H1 (cell line): Measurements from ENCODE around the gene GLIPR2. TPM values are rescaled to one million over a fixed set of nuclear protein-coding genes. Genes with fewer than 3 reads are reported as not detected.

ENCODE experiments used
- CTCF ChIA-PET: fragments of 300-600 bp; sonication (Branson Sonifier 250); formaldehyde crosslinking; loops from one replicate; lab custom pipeline; 2021; ENCODE audit not compliant: partially characterized antibody; lab: Charles Lee
- POLR2A ChIA-PET: fragments of 300-600 bp; sonication (Branson Sonifier 250); formaldehyde crosslinking; loops from one replicate; lab custom pipeline; 2021; ENCODE audit warnings: inconsistent platforms; ENCODE audit not compliant: partially characterized antibody; lab: Charles Lee
- DNase-seq, 2 experiments: peaks; one replicate each; pipeline versions ENCODE4 v3.0.0 to v3.0.0-alpha.2; 2010 to 2022; ENCODE audit warnings: low spot score in 2 of 2, low read depth in 1 of 2, mixed read lengths in 1 of 2
- FAIRE-seq: peaks from 2 replicates; lab custom pipeline; 2011; peaks lifted over from hg19 to GRCh38; lab: Jason Lieb, UNC
- H2AFZ ChIP-seq: 2 replicates; pipeline ENCODE4 v1.8.1; 2012; ENCODE audit warnings: low read length, inconsistent platforms
- H2AK5ac ChIP-seq: 2 replicates; pipeline ENCODE4 v1.6.1; 2013; ENCODE audit warnings: low read depth, low read length
- H2BK120ac ChIP-seq: replicated peaks from 2 replicates; pipeline ENCODE3; 2013; ENCODE audit warnings: low read depth, low read length, inconsistent platforms
- H2BK12ac ChIP-seq: 2 replicates; pipeline ENCODE4 v1.6.1; 2013; ENCODE audit warnings: low read depth, low read length
- H2BK15ac ChIP-seq: 2 replicates; pipeline ENCODE4 v1.6.1; 2013; ENCODE audit warnings: low read length
- H2BK20ac ChIP-seq: 2 replicates; pipeline ENCODE4 v1.6.1; 2013; ENCODE audit warnings: low read length
- H2BK5ac ChIP-seq: 2 replicates; pipeline ENCODE4 v1.6.1; 2013; ENCODE audit warnings: low read depth, low read length
- H3K14ac ChIP-seq: 2 replicates; pipeline ENCODE4 v1.6.1; 2013; ENCODE audit warnings: inconsistent platforms; ENCODE audit not compliant: insufficient read length
- H3K18ac ChIP-seq: 2 replicates; pipeline ENCODE4 v1.6.1; 2013; ENCODE audit warnings: low read length; ENCODE audit errors: extremely low read depth
- H3K23ac ChIP-seq: 2 replicates; pipeline ENCODE4 v1.6.1; 2013; ENCODE audit warnings: inconsistent platforms; ENCODE audit not compliant: insufficient read length
- H3K23me2 ChIP-seq: 2 replicates; pipeline ENCODE4 v1.6.1; 2013; ENCODE audit warnings: low read depth, low read length
- H3K27ac ChIP-seq: 2 replicates; pipeline ENCODE4 v1.6.1; 2011; ENCODE audit warnings: low read depth, low read length, inconsistent platforms
- H3K27me3 ChIP-seq, 4 experiments: replicated peaks in 1 of 4; 1 replicate in 1 of 4; 2 replicates in 3 of 4; pipeline versions ENCODE4 v1.6.1 to v1.8.1; 2011 to 2013; ENCODE audit warnings: low read length in 3 of 4, mild to moderate bottlenecking in 3 of 4, inconsistent platforms in 2 of 4, mixed read lengths in 2 of 4, moderate library complexity in 1 of 4; ENCODE audit not compliant: control insufficient read depth in 3 of 4, insufficient read depth in 3 of 4; ENCODE audit errors: extremely low read depth in 1 of 4
- H3K36me3 ChIP-seq, 4 experiments: 2 replicates each; pipeline versions ENCODE4 v1.6.1 to v1.8.1; 2011 to 2013; ENCODE audit warnings: mild to moderate bottlenecking in 4 of 4, low read length in 3 of 4, moderate library complexity in 2 of 4, control low read depth in 1 of 4, inconsistent platforms in 1 of 4; ENCODE audit not compliant: insufficient read depth in 4 of 4, control insufficient read depth in 2 of 4
- H3K4ac ChIP-seq: replicated peaks from 2 replicates; pipeline ENCODE3; 2013; ENCODE audit warnings: low read length, low read depth, mixed read lengths, inconsistent platforms; ENCODE audit not compliant: insufficient read length
- H3K4me1 ChIP-seq, 4 experiments: replicated peaks in 1 of 4; 1 replicate in 1 of 4; 2 replicates in 3 of 4; pipeline versions ENCODE4 v1.6.1 to v1.8.1; 2011 to 2013; ENCODE audit warnings: low read length in 3 of 4, inconsistent platforms in 2 of 4, mixed read lengths in 1 of 4; ENCODE audit not compliant: insufficient read depth in 4 of 4, control insufficient read depth in 3 of 4
- H3K4me2 ChIP-seq, 2 experiments: 2 replicates each; pipeline versions ENCODE4 v1.6.1 to v1.8.1; 2011 to 2013; ENCODE audit warnings: low read depth in 2 of 2, low read length in 2 of 2, control low read depth in 1 of 2, inconsistent platforms in 1 of 2, mild to moderate bottlenecking in 1 of 2; ENCODE audit not compliant: insufficient read depth in 1 of 2
- H3K4me3 ChIP-seq, 4 experiments: fragments of 200-600, 300-600 bp in 1 of 4; sonication (generic), shearing (Covaris generic), sonication (Bioruptor Twin) in 1 of 4; 2 replicates each; pipeline versions ENCODE4 v1.5.1 to v1.8.1; 2011 to 2016; ENCODE audit warnings: low read length in 4 of 4, low read depth in 3 of 4, control low read depth in 2 of 4, inconsistent platforms in 2 of 4, mild to moderate bottlenecking in 2 of 4, mixed read lengths in 1 of 4, moderate library complexity in 1 of 4; ENCODE audit not compliant: insufficient read depth in 2 of 4; ENCODE audit errors: extremely low read depth in 1 of 4
- H3K56ac ChIP-seq: replicated peaks from 2 replicates; pipeline ENCODE3; 2013; ENCODE audit warnings: low read depth, mild to moderate bottlenecking, mixed read lengths, low read length, inconsistent platforms; ENCODE audit not compliant: insufficient read length
- H3K79me1 ChIP-seq: 2 replicates; pipeline ENCODE4 v1.6.1; 2013; ENCODE audit warnings: low read depth, low read length, control low read depth
- H3K79me2 ChIP-seq, 2 experiments: 2 replicates each; pipeline versions ENCODE4 v1.6.1 to v1.8.1; 2012 to 2013; ENCODE audit warnings: low read length in 2 of 2, mild to moderate bottlenecking in 2 of 2, inconsistent platforms in 1 of 2; ENCODE audit not compliant: insufficient read depth in 2 of 2, control insufficient read depth in 1 of 2
- H3K9ac ChIP-seq, 4 experiments: replicated peaks in 1 of 4; 1 replicate in 1 of 4; 2 replicates in 3 of 4; pipeline versions ENCODE4 v1.6.1 to v1.8.1; 2011 to 2013; ENCODE audit warnings: low read depth in 3 of 4, low read length in 3 of 4, control low read depth in 2 of 4, mild to moderate bottlenecking in 2 of 4, moderate library complexity in 2 of 4, inconsistent platforms in 1 of 4; ENCODE audit errors: extremely low read depth in 1 of 4
- H3K9me3 ChIP-seq, 2 experiments: 2 replicates each; pipeline versions ENCODE4 v1.6.1 to v1.8.1; 2012 to 2013; ENCODE audit warnings: mild to moderate bottlenecking in 2 of 2, moderate library complexity in 2 of 2, control low read depth in 1 of 2, inconsistent platforms in 1 of 2, low read depth in 1 of 2, low read length in 1 of 2, mixed read lengths in 1 of 2; ENCODE audit not compliant: insufficient read depth in 2 of 2
- H4K20me1 ChIP-seq, 2 experiments: replicated peaks in 1 of 2; 2 replicates each; pipeline versions ENCODE3 to v1.8.1; 2011 to 2013; ENCODE audit warnings: inconsistent platforms in 2 of 2, low read length in 2 of 2, mild to moderate bottlenecking in 1 of 2; ENCODE audit not compliant: insufficient read depth in 2 of 2, control insufficient read depth in 1 of 2
- H4K5ac ChIP-seq: 2 replicates; pipeline ENCODE4 v1.6.1; 2013; ENCODE audit warnings: low read length, low read depth, mixed read lengths, inconsistent platforms; ENCODE audit not compliant: insufficient read length
- H4K8ac ChIP-seq: 2 replicates; pipeline ENCODE4 v1.8.0; 2013; ENCODE audit warnings: mild to moderate bottlenecking, moderate library complexity, low read length, inconsistent platforms; ENCODE audit not compliant: insufficient read depth; ENCODE audit errors: extremely low read depth
- H4K91ac ChIP-seq: replicated peaks from 2 replicates; pipeline ENCODE3; 2013; ENCODE audit warnings: low read length, mixed read lengths, inconsistent platforms; ENCODE audit not compliant: insufficient read length
- KDM4A ChIP-seq: IDR thresholded peaks from one replicate; pipeline ENCODE4 v1.7.1; 2012; ENCODE audit warnings: low read depth, mild to moderate bottlenecking, moderate library complexity, low read length, inconsistent platforms; ENCODE audit not compliant: severe bottlenecking
- ZNF274 ChIP-seq: IDR thresholded peaks from 2 replicates; pipeline ENCODE4 v1.7.0; 2012; ENCODE audit warnings: low read length, borderline replicate concordance; ENCODE audit errors: extremely low read depth
- whole genome bisulfite sequencing, 2 experiments: shearing (Covaris generic) in 1 of 2; methylation state at CpG; one replicate each; pipeline versions ENCODE4 v1.1.6 to v1.1.7; 2013 to 2015; ENCODE audit warnings: low lambda C conversion rate in 2 of 2, mixed read lengths in 2 of 2, inconsistent platforms in 1 of 2, low coverage in 1 of 2, missing lambda C conversion rate in 1 of 2; ENCODE audit not compliant: insufficient replicate concordance in 2 of 2, insufficient coverage in 1 of 2, insufficient read length in 1 of 2; ENCODE audit errors: extremely low coverage in 1 of 2, missing lambda C conversion rate in 1 of 2; 5-methylcytosine and 5-hydroxymethylcytosine counted together
- polyA plus RNA-seq, 7 experiments: library from polyadenylated mRNA; depleted of rRNA in 3 of 7; stranded (reverse) in 5 of 7; unstranded in 2 of 7; fragments of >200 nt in 5 of 7; fragments of 200-250 nt in 2 of 7; gene quantifications; 1 replicate in 5 of 7; 2 replicates in 1 of 7; 4 replicates in 1 of 7; pipeline versions ENCODE4 v1.2.1 to v1.2.3, GENCODE V29; 2011 to 2013; ENCODE audit warnings: missing spikeins in 2 of 7, mixed read lengths in 2 of 7
- total RNA-seq: library from RNA; stranded (reverse); fragmentation: NEBNext Ultra II Directional; extraction: Animal tissue kit (Norgen Biotek cat#: 25700); gene quantifications from 2 replicates; pipeline ENCODE4 v1.2.1, GENCODE V29; 2021

The GLIPR2 gene
- total and polyA plus RNA-seq, 2 of the 8 experiments (the other 6 are each of a cell fraction or from before 2014, with no cell fraction given): 7.9 to 12.0 TPM

- Histone ChIP-seq H3K23me2 (peaks cover 8% of the 10 kb centered on the region), H3K18ac (no peak overlapping the region; the same call in 1 of the 2 replicates), H2BK20ac (no peak overlapping the region), H2BK12ac (no peak overlapping the region), H3K23ac (no peak overlapping the region), H3K9me3 (no peaks in the 10 kb centered on the region), H2AK5ac (no peak overlapping the region), H3K79me2 (peaks cover 36 to 52% of the 10 kb centered on the region in 2 experiments), H3K4me1 (peaks cover 6 to 12% (median 10%) of the 10 kb centered on the region in 4 experiments; a peak in 6 of 7 replicates), H3K4me2 (peak overlapping the region; percentile 95 to 99), H3K56ac (no peak overlapping the region), H2BK120ac (no peak overlapping the region), H3K9ac (peak overlapping the region; percentile 83 to 94 (median 88)), H4K5ac (peak overlapping the region; percentile 22), H3K4me3 (peak overlapping the region; percentile 86 to 98 (median 97)), H3K4ac (no peak overlapping the region), H4K91ac (no peak overlapping the region), H3K27ac (peak overlapping the region; percentile 89), H3K14ac (no peak overlapping the region), H4K20me1 (peaks cover 17 to 19% of the 10 kb centered on the region in 2 experiments), H2AFZ (no peak overlapping the region), H2BK15ac (no peak overlapping the region), H4K8ac (peak overlapping the region; percentile 86), H3K79me1 (peaks cover 9% of the 10 kb centered on the region), H3K36me3 (peaks cover 0 to 5% (median 2%) of the 10 kb centered on the region in 4 experiments; a peak in 1 of 8 replicates), H2BK5ac (peak overlapping the region; percentile 66), H3K27me3 (no peaks in the 10 kb centered on the region)
- no peak for FAIRE-seq
- 2% methylated on average over 18 of the region's 18 CpGs; no CpG with 5 or more reads in 1 of the 2 experiments for WGBS, 2 experiments
- ChIA-PET CTCF (interaction anchor here (1.1 to 5.5 kb wide), 6 partner anchors 14 to 267 kb away, joined by 3 to 38 read pairs (median 4); no protein-coding TSS in a partner anchor), POLR2A (interaction anchor here (0.6 to 3.4 kb wide), 17 partner anchors 11 to 1204 kb away, joined by 3 to 25 read pairs (median 6); partner anchors contain the start of genes GLIPR2 and GNE)
- TF ChIP-seq ZNF274 (no peak), KDM4A (peak; percentile 44)
- DNase-seq: no peak
These were observed 54.7 kb downstream of the GLIPR2 start for GRCh38 chr9:36191290-36191645.
